IMR-90 (cell line): ENCODE measurements around the gene SBF2. TPM values are rescaled to one million over a fixed set of nuclear protein-coding genes. Genes with fewer than 3 reads are reported as not detected.

Experiments used
- RFX5 ChIP-seq: IDR thresholded peaks from 2 replicates; pipeline ENCODE4 v1.8.0; 2012; ENCODE audit warnings: low read depth, mild to moderate bottlenecking, low read length, moderate library complexity
- USF2 ChIP-seq: fragments of 150-350 bp; IDR thresholded peaks from 2 replicates; pipeline ENCODE4 v1.6.1; 2017; ENCODE audit warnings: mild to moderate bottlenecking, antibody characterized with exemption, low read length, low read depth
- polyA plus RNA-seq, 3 experiments: library from polyadenylated mRNA; depleted of rRNA; stranded (reverse); fragments of >200 nt; gene quantifications; 2 replicates each; pipeline ENCODE4 v1.2.3, GENCODE V29; 2012; ENCODE audit warnings: low replicate concordance in 1 of 3
- total RNA-seq: library from RNA; depleted of rRNA; stranded (reverse); fragments of >200 nt; gene quantifications from 2 replicates; pipeline ENCODE4 v1.2.3, GENCODE V29; 2012

Gene SBF2
- total and polyA plus RNA-seq, 2 of the 4 experiments (the other 2 are of a cell fraction) = 23.8 to 51.8 TPM

- TF ChIP-seq RFX5 = no peak
- no peak for TF ChIP-seq USF2
Measured at GRCh38 chr11:10303558-10304363, 9.7 kb upstream of the SBF2 start (continued).
